Measurements from ENCODE around the gene KLHL21.

GRCh38 chr1:6624710-6625583 is 22.3 kb upstream of the KLHL21 start, which contains the start of gene THAP3:
- no peak for TF ChIP-seq CTCF (IDR thresholded peaks at IDR 0.05)
- TF ChIP-seq POLR2AphosphoS5 (IDR thresholded peaks at IDR 0.05): no peak
- no peak for TF ChIP-seq POLR2A (IDR thresholded peaks at IDR 0.05)
- no peak for TF ChIP-seq EP300 (IDR thresholded peaks at IDR 0.05)
